SK-N-MC (cell line): ENCODE results near the gene ARHGEF10L.
A peak's percentile ranks its signal among the peaks of the same experiment; 100 is the strongest.

Experiments used
- DNase-seq: peaks from one replicate; pipeline ENCODE4 v3.0.0-alpha.2; 2011; ENCODE audit warnings: low read depth, low spot score
- H3K27ac ChIP-seq: fragments of 200-600 bp; sonication (generic); 2 replicates; pipeline ENCODE4 v1.5.1; 2016; ENCODE audit warnings: mixed run types
- H3K36me3 ChIP-seq: fragments of 200-600 bp; sonication (generic); 2 replicates; pipeline ENCODE4 v1.6.1; 2017; ENCODE audit warnings: antibody characterized with exemption, low read length, mixed read lengths; ENCODE audit not compliant: insufficient read depth
- H3K4me3 ChIP-seq: fragments of 200-600 bp; sonication (generic); 2 replicates; pipeline ENCODE4 v1.5.1; 2016
- H3K9ac ChIP-seq: fragments of 200-600 bp; sonication (generic); 2 replicates; pipeline ENCODE4 v1.8.0; 2017; ENCODE audit warnings: mixed run types, mixed read lengths; ENCODE audit not compliant: insufficient read length
- H3K9me3 ChIP-seq: fragments of 200-600 bp; sonication (generic); 2 replicates; pipeline ENCODE4 v1.6.1; 2017; ENCODE audit warnings: low read depth, mild to moderate bottlenecking, antibody characterized with exemption, low read length, moderate library complexity, mixed read lengths
- EZH2 ChIP-seq: fragments of 200-600 bp; sonication (generic); IDR thresholded peaks from one replicate; pipeline ENCODE4 v1.6.1; 2017; ENCODE audit warnings: antibody characterized with exemption
- FOXP2 ChIP-seq: optimal IDR thresholded peaks from 2 replicates; pipeline ENCODE3; 2011; ENCODE audit warnings: mild to moderate bottlenecking, moderate library complexity; ENCODE audit not compliant: insufficient read depth; ENCODE audit errors: extremely low read length, control extremely low read depth
- POLR2AphosphoS5 ChIP-seq: IDR thresholded peaks from 2 replicates; pipeline ENCODE4 v1.6.1; 2012; ENCODE audit warnings: mild to moderate bottlenecking, low read depth, low read length, borderline replicate concordance

The ARHGEF10L gene

DNA sequence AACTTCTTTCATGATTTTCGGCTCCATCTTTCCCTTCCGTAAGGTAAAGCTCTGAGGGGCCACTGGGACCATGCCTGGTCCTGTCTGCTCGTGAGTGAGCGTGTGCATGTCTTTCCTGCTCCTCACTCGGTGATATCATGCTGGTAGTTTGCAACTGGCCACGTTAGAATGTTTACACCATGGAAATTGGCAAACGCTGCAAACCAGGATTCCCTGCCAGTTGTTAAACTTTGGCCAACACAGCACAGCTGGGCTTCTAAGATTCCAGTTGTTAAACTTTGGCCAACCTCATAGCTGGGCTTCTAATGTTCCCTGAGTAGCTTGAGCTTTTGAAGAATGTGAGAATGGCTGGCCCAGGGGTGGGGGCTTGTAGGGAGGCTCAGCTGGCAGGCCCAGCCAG lies 147.6 kb downstream of the ARHGEF10L start:
- Histone ChIP-seq H3K9me3 (no peaks in the 10 kb centered on the region), H3K9ac (no peak overlapping the region), H3K27ac (no peak overlapping the region), H3K36me3 (no peaks in the 10 kb centered on the region), H3K4me3 (no peak overlapping the region)
- no peak for TF ChIP-seq EZH2
- no peak for TF ChIP-seq POLR2AphosphoS5
- no peak for TF ChIP-seq FOXP2
- DNase-seq = no peak

DNA sequence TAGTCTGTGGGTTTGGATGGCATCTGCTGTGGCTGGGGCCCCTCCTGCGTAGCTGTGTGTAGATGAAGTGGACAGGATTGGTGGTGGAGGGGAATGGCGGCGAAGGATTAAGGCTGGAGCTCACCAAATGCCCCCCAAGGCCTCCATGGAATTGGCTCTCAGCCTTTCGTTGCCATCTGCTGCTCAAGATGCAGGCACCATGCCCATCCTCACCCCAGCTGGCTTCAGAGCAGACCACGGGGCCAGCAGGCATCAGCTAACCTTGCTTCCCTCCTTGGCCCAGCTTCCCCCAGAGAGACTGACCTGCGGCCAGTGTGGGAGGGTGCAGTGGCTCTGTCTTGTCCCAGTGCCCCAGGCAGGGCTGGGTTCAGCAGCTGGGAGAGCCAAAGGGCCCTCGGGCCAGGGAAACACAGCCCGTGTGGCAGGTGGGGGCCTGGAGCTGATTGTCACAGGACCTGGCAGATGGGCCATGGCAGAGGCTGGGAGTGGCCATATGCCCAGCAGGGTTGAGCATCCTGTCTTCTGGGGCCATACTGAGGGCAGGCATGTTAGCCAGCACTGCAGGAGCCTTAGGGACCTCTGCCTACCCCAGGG lies 148.8 kb downstream of the ARHGEF10L start:
- Histone ChIP-seq H3K9ac (no peak overlapping the region), H3K9me3 (no peaks in the 10 kb centered on the region), H3K36me3 (no peaks in the 10 kb centered on the region), H3K27ac (no peak overlapping the region), H3K4me3 (no peak overlapping the region)
- no peak for DNase-seq
- TF ChIP-seq FOXP2 = no peak
- TF ChIP-seq EZH2 = no peak
- no peak for TF ChIP-seq POLR2AphosphoS5

DNA sequence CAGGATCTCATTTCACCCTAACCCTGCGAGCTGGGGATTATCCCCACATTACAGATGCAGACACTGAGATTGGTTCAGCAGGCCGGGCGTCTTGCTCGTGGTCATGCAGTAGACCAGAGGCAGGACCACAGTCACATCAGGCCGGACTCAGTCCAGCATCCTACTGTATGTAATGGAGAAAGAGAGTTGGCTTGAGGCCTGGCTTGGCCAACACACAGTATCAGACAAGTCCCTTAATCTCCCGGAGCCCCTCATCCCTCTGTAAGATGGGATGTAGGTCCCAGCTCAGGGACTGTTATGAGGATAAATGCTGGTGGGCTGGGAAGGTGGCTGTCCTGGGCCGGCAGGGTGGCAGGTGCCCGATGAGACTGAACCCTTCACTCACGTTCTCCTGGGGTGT lies 149.5 kb downstream of the ARHGEF10L start:
- Histone ChIP-seq H3K27ac (no peak overlapping the region), H3K9ac (no peak overlapping the region), H3K36me3 (no peaks in the 10 kb centered on the region), H3K4me3 (no peak overlapping the region), H3K9me3 (no peaks in the 10 kb centered on the region)
- DNase-seq = no peak
- TF ChIP-seq EZH2 (no peak), FOXP2 (no peak), POLR2AphosphoS5 (no peak)

DNA sequence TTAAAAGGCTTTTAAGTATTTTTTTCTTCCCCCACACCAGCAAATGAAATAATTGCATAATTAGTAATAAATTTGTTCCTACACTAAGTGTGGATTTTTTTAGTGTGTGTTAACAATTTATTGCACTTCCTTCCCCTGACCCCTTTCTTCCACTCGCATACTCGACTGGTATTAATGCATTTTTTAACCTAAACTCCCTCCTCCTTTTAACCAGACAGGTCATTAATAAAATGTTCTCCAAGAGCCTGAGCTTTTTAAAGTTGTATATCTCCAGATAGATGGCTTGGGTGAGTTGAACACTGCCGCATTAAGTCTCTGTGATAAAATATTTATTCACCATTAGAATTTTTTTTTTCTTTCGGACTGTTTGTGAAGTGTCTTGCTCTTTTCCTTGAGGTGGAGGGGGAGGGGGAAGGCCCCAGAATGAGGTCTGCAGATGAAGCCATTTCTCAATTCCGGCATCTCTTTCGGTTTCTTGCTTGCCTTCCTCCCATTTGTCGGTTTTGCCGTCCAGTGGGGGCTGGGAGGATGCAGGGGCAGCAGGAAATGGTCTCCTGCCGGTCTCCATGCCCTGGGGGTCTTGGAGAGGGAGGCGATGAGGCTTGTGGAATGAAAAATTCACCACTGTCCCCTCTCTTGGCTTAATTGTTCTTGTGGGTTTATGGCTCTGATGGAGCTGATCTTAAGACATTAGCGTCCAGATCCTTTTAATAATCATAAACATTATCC lies 151.6 kb downstream of the ARHGEF10L start:
- H3K4me3 ChIP-seq = no peak overlapping the region
- no peak overlapping the region for H3K9ac ChIP-seq
- TF ChIP-seq FOXP2 = no peak
- no peak for TF ChIP-seq POLR2AphosphoS5
- TF ChIP-seq EZH2 = no peak
- H3K9me3 ChIP-seq = no peaks in the 10 kb centered on the region
- no peaks in the 10 kb centered on the region for H3K36me3 ChIP-seq
- no peak for DNase-seq
- H3K27ac ChIP-seq = peak overlapping the region; percentile 39; the same call in 1 of the 2 replicates

DNA sequence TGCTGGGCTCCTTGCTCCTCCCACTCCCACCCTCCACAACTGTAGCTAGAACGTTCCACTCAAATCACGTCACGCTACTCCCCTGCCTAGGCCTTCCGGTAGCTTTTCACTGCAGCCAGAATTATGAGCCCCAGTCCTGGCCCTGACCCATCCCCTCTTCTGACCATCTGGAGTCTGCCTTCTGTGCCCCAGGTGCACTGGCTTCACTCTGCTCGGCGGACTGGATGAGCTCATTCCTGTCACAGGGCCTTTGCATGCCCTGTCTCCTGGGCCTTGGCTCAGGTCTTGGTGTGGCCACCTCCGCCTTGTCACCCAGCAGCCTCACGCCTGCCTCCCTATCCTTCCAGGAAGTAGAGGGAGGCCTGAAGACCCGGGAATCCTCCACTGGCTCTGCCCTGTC lies 153.1 kb downstream of the ARHGEF10L start:
- Histone ChIP-seq H3K36me3 (no peaks in the 10 kb centered on the region), H3K27ac (no peak overlapping the region), H3K9ac (no peak overlapping the region), H3K4me3 (no peak overlapping the region), H3K9me3 (no peaks in the 10 kb centered on the region)
- no peak for TF ChIP-seq EZH2
- TF ChIP-seq FOXP2 = no peak
- TF ChIP-seq POLR2AphosphoS5 = no peak
- no peak for DNase-seq

DNA sequence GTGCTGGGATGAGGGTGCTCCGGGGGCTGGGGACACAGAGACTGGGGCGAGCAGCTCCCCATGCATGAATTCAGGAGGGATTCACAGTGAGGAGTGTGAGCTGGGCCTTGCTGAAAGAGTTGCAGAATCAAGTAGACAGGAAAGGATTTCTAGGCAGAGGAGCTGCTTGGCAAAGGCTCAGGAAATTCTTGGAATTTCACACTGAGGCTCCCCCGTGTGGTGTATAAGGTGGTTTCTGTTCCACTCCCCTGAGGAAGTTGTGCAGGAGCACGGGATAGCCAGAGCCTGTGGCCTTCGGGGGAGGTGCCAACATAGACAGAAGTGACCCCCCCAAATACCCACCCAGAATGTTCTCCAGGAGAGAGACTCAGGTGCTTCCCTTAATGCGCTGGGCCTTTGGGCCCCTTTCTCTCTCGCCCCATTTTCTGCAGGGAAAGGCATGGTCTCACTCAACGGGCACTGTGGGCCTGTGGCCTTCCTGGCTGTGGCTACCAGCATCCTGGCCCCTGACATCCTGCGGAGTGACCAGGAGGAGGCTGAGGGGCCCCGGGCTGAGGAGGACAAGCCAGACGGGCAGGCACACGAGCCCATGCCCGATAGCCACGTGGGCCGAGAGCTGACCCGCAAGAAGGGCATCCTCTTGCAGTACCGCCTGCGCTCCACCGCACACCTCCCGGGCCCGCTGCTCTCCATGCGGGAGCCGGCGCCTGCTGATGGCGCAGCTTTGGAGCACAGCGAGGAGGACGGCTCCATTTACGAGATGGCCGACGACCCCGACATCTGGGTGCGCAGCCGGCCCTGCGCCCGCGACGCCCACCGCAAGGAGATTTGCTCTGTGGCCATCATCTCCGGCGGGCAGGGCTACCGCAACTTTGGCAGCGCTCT lies 157.2 kb downstream of the ARHGEF10L start:
- no peak overlapping the region for H3K4me3 ChIP-seq
- H3K9me3 ChIP-seq = no peaks in the 10 kb centered on the region
- DNase-seq = peak; percentile 44
- no peak overlapping the region for H3K9ac ChIP-seq
- no peak overlapping the region for H3K27ac ChIP-seq
- TF ChIP-seq FOXP2 (no peak), POLR2AphosphoS5 (no peak), EZH2 (no peak)
- H3K36me3 ChIP-seq = no peaks in the 10 kb centered on the region

DNA sequence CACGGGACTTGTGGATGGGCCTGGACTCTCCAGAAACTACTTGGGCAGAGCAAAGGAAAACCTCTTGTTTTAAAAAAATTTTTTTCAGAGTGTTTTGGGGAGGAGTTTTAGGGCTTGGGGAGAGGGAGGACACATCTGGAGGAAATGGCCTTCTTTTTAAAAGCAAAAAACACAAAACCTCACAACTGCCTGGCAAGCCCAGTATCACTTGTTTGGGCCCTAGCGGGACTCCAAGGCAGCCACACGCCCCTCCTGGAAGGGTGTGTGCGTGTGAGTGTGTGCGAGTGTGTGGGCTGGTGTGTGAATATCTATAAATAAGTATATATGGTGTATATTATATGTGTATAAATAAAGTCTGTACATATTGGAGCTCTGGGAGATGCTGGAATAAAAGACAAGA lies 158.0 kb downstream of the ARHGEF10L start:
- H3K9me3 ChIP-seq = no peaks in the 10 kb centered on the region
- no peak overlapping the region for H3K9ac ChIP-seq
- TF ChIP-seq EZH2 = no peak
- no peak for TF ChIP-seq FOXP2
- H3K4me3 ChIP-seq = no peak overlapping the region
- H3K36me3 ChIP-seq = no peaks in the 10 kb centered on the region
- no peak for DNase-seq
- no peak overlapping the region for H3K27ac ChIP-seq

DNA sequence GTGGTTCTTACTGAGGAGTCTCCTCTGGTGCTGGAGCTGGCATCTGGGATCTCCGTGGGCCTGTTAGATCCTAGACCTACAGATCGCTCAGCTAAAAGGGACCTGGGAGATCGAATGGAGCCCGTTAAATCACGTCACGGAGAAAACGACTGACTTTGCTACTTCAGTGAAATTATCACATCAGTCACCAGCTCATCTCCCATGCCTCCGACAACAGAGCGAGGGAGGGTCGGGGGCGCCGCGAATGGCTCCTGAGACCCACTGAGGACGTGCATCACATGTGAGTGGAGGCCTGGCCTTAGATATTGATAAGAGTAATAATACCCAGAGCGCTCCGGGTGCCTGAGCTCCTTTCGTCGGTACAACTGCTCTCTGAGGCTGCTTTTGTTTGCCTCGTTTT lies 160.1 kb downstream of the ARHGEF10L start:
- no peaks in the 10 kb centered on the region for H3K9me3 ChIP-seq
- DNase-seq = no peak
- H3K9ac ChIP-seq = no peak overlapping the region
- no peak for TF ChIP-seq POLR2AphosphoS5
- TF ChIP-seq EZH2 = no peak
- no peak for TF ChIP-seq FOXP2
- H3K36me3 ChIP-seq = no peaks in the 10 kb centered on the region
- no peak overlapping the region for H3K27ac ChIP-seq
- no peak overlapping the region for H3K4me3 ChIP-seq
